Activated CD8-positive, alpha-beta T cell treated with anti-CD3 and anti-CD28 coated beads for 36 hours (primary cell): ENCODE data around the gene LBHD2. TPM values are rescaled to one million over a fixed set of nuclear protein-coding genes. Genes with fewer than 3 reads are reported as not detected.
A peak's percentile ranks its signal among the peaks of the same experiment; 100 is the strongest.

Experiments used
- ATAC-seq: fragments of 200-7000 bp; cut with Tn5 transposase; one replicate; pipeline ENCODE4 v1.10.0; 2021; ENCODE audit warnings: mild to moderate bottlenecking, moderate library complexity
- CTCF ChIA-PET: fragments of 350-600 bp; sonication (Branson Sonifier 250); formaldehyde crosslinking; loops from one replicate; lab custom pipeline; 2021; ENCODE audit warnings: antibody characterized with exemption; lab: Charles Lee
- POLR2A ChIA-PET: fragments of 350-600 bp; sonication (Branson Sonifier 250); formaldehyde crosslinking; loops from one replicate; lab custom pipeline; 2021; ENCODE audit warnings: antibody characterized with exemption; lab: Charles Lee
- DNase-seq: peaks from one replicate; pipeline ENCODE4 v3.0.0-alpha.2; 2020
- H3K27ac Mint-ChIP-seq: one replicate; pipeline ENCODE4 v1.8.0; 2021; ENCODE audit warnings: mild to moderate bottlenecking, mixed read lengths
- H3K27me3 Mint-ChIP-seq: one replicate; pipeline ENCODE4 v1.8.0; 2021; ENCODE audit warnings: mixed read lengths
- H3K36me3 Mint-ChIP-seq: one replicate; pipeline ENCODE4 v1.8.0; 2021; ENCODE audit warnings: low read depth, mixed read lengths
- H3K4me1 Mint-ChIP-seq: one replicate; pipeline ENCODE4 v1.8.0; 2021; ENCODE audit warnings: low read depth, mixed read lengths
- H3K4me3 Mint-ChIP-seq: one replicate; pipeline ENCODE4 v1.8.0; 2021; ENCODE audit warnings: mild to moderate bottlenecking, moderate library complexity, mixed read lengths
- H3K9me3 Mint-ChIP-seq: one replicate; pipeline ENCODE4 v1.8.0; 2021; ENCODE audit warnings: mixed read lengths
- CTCF ChIP-seq: fragments of 200-600 bp; IDR thresholded peaks from one replicate; pipeline ENCODE4 v1.8.0; 2022; ENCODE audit warnings: antibody characterized with exemption, mild to moderate bottlenecking
- intact Hi-C: fragments of 100-400 bp; cut with micrococcal nuclease; formaldehyde crosslinking; loops from one replicate; pipeline ENCODE4 v1.10.0; 2022
- total RNA-seq, 2 experiments: library from RNA; stranded (reverse); gene quantifications; one replicate each; pipeline ENCODE4 v1.2.3, GENCODE V29; 2021

The LBHD2 gene
- total RNA-seq, 2 experiments from 2014 or later, result not detected

- TF ChIP-seq CTCF, result no peak
- H3K4me3 Mint-ChIP-seq, result no peak overlapping the region
- no peaks in the 10 kb centered on the region for H3K36me3 Mint-ChIP-seq
- ChIA-PET POLR2A (no interaction called here), CTCF (interaction anchor here (2.6 to 3.7 kb wide), 2 partner anchors 33 to 220 kb away, joined by 10 to 22 read pairs; no protein-coding TSS in a partner anchor)
- DNase-seq (no peak), ATAC-seq (no peak)
- no peak overlapping the region for H3K27ac Mint-ChIP-seq
- peaks cover 4% of the 10 kb centered on the region for H3K27me3 Mint-ChIP-seq
- H3K4me1 Mint-ChIP-seq, result no peaks in the 10 kb centered on the region
- no peaks in the 10 kb centered on the region for H3K9me3 Mint-ChIP-seq
- intact Hi-C loops, result no loop called here
Measured at GRCh38 chr14:103072595-103073366, 11.2 kb upstream of the LBHD2 start.

- Mint-ChIP-seq H3K27me3 (peaks cover 4% of the 10 kb centered on the region), H3K4me3 (no peak overlapping the region), H3K27ac (no peak overlapping the region), H3K4me1 (no peaks in the 10 kb centered on the region), H3K9me3 (no peaks in the 10 kb centered on the region), H3K36me3 (no peaks in the 10 kb centered on the region)
- ATAC-seq (no peak), DNase-seq (no peak)
- TF ChIP-seq CTCF, result no peak
- POLR2A ChIA-PET, result interaction anchor here (0.5 kb wide), 1 partner anchor 858 kb away, joined by 4 read pairs; no protein-coding TSS in a partner anchor
- CTCF ChIA-PET, result interaction anchor here (1.2 to 3.7 kb wide), 4 partner anchors 23 to 219 kb away, joined by 3 to 22 read pairs (median 6); no protein-coding TSS in a partner anchor
- intact Hi-C loops, result no loop called here
Measured at GRCh38 chr14:103073367-103073875, 10.6 kb upstream of the LBHD2 start.

DNA sequence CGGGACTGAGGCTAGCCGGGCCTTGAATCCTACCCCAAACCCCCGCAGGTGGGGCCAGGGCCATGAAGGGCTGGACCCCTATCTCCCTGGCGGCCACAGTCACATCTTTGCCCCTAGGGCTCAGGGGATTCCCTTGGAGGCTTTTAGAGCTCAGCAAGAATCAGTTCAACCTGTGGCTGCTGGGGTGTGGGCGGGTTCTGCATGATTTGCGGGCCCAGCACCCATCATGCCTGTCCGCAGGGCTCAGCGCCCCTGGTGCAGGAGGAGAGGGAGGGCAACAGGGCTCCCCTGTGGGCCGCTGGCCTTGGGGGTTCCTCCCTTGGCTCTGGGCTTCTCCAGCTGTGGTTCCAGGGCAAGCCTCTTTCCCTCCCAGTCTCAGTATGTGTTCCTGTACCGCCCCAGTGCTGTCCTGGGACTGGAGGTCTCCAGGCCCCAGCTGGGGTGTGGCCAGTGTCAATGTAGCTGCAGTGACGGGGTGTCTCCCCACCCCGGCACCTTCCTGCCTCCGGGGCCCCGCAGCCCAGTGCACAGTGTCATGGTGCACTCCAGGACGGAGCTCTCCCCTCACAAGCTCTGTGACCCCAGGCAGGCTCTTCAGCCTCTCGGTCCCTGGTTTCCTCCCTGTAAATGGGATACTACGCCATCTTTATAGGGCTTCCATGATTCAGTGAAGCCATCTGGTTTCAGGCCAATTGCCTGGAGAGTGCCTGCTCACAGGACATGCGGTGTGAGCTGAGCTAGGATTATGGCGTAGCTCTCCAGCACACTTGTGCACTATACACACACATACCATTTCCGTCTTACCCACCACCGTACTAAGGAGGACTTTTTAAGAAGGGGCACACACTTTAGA is 9.9 kb upstream of the LBHD2 start:
- Mint-ChIP-seq H3K27me3 (peaks cover 4% of the 10 kb centered on the region), H3K27ac (no peak overlapping the region), H3K36me3 (no peaks in the 10 kb centered on the region), H3K9me3 (no peaks in the 10 kb centered on the region), H3K4me3 (no peak overlapping the region), H3K4me1 (no peaks in the 10 kb centered on the region)
- intact Hi-C loops, result no loop called here
- ATAC-seq (no peak), DNase-seq (no peak)
- TF ChIP-seq CTCF, result no peak
- ChIA-PET CTCF (interaction anchor here (0.9 to 3.7 kb wide), 14 partner anchors 10 to 379 kb away, joined by 3 to 22 read pairs (median 3); partner anchors contain the start of gene LBHD2), POLR2A (interaction anchor here (0.5 to 0.9 kb wide), 3 partner anchors 13 to 857 kb away, joined by 3 to 4 read pairs (median 4); no protein-coding TSS in a partner anchor)

DNA sequence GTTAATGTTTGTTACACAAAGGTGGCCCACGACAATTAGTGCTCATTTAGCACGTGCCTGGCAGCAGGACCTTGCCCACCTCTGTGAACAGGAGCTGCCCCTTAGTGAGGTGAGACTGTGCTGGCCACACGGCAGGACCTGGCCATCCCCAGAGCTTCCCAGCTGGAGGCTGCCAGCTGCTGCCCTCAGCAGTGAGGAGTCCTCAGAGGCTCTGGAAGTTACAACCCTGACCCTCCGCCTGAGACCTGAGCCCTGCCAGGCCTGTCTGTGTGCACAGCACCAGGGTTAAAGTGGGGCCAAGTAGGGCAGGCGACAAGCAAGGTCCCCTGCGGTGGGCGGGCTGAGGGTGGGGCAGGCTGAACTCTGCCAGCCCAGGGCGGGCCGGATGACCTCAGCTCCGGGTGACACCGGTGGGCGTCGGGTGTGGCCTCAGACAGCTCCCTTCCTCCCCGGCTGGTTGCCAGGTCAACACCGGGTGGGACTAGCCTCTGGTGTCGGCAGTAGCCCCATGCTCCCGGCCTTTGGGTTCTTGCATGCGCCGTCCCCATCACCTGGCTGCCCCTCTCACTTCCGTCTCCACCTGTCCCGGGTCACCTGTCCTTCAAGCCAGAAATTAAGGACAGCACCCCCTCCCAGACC is 9.2 kb upstream of the LBHD2 start:
- no peaks in the 10 kb centered on the region for H3K36me3 Mint-ChIP-seq
- POLR2A ChIA-PET, result interaction anchor here (0.6 to 0.9 kb wide), 3 partner anchors 14 to 225 kb away, joined by 3 to 4 read pairs (median 3); no protein-coding TSS in a partner anchor
- peak; percentile 21 for ATAC-seq
- no peak overlapping the region for H3K27ac Mint-ChIP-seq
- peak; percentile 68 for DNase-seq
- no peak for TF ChIP-seq CTCF
- H3K4me1 Mint-ChIP-seq, result no peaks in the 10 kb centered on the region
- no peak overlapping the region for H3K4me3 Mint-ChIP-seq
- no peaks in the 10 kb centered on the region for H3K9me3 Mint-ChIP-seq
- H3K27me3 Mint-ChIP-seq, result peaks cover 4% of the 10 kb centered on the region
- CTCF ChIA-PET, result interaction anchor here (0.5 to 3.7 kb wide), 17 partner anchors 9 to 385 kb away, joined by 3 to 22 read pairs (median 3); partner anchors contain the start of gene LBHD2
- intact Hi-C loops, result no loop called here
